ENCODE data around the gene CACNA2D2. TPM values are rescaled to one million over a fixed set of nuclear protein-coding genes. Genes with fewer than 3 reads are reported as not detected.

The CACNA2D2 gene
- total and polyA plus RNA-seq, 2 of the 13 experiments (the other 11 are each of a cell fraction or from before 2014, with no cell fraction given), result not detected

- TF ChIP-seq TRIM24 (CRISPR knock-in tag; IDR thresholded peaks at IDR 0.05) (no peak), ETV6 (CRISPR knock-in tag; conservative IDR thresholded peaks at IDR 0.05) (peak; percentile 90; the same call in 1 of the 2 replicates), ZBTB37 (CRISPR knock-in tag; IDR thresholded peaks at IDR 0.05) (no peak), TEF (CRISPR knock-in tag; IDR thresholded peaks at IDR 0.05) (peak; percentile 68; the same call in 1 of the 2 replicates), NFYB (CRISPR knock-in tag; IDR thresholded peaks at IDR 0.05) (peak; percentile 30), ZNF775 (CRISPR knock-in tag; IDR thresholded peaks at IDR 0.05; ENCODE audit: borderline replicate concordance) (no peak), GTF2F1 (IDR thresholded peaks at IDR 0.05; ENCODE audit: low read length) (no peak), ZNF160 (CRISPR knock-in tag; IDR thresholded peaks at IDR 0.05) (peak; percentile 94), PLSCR1 (CRISPR knock-in tag; IDR thresholded peaks at IDR 0.05; ENCODE audit: borderline replicate concordance) (0 out of 2 replicates have a peak, but pooled peaks have one; percentile 47), ZNF20 (CRISPR knock-in tag; IDR thresholded peaks at IDR 0.05) (peak; percentile 65; the same call in 1 of the 2 replicates), ZFP62 (CRISPR knock-in tag; IDR thresholded peaks at IDR 0.05) (0 out of 2 replicates have a peak, but pooled peaks have one; percentile 80), KLF11 (CRISPR knock-in tag; IDR thresholded peaks at IDR 0.05) (peak; percentile 95), TBL1XR1 (IDR thresholded peaks at IDR 0.05; ENCODE audit: borderline replicate concordance, low read length, partially characterized antibody) (no peak), ZNF75D (CRISPR knock-in tag; IDR thresholded peaks at IDR 0.05; ENCODE audit: borderline replicate concordance) (peak; percentile 55; the same call in 1 of the 2 replicates), TCF7 (IDR thresholded peaks at IDR 0.05; ENCODE audit: low read depth) (no peak), ZNF282 (IDR thresholded peaks at IDR 0.05; ENCODE audit: partially characterized antibody) (no peak), ZNF460 (CRISPR knock-in tag; IDR thresholded peaks at IDR 0.05; ENCODE audit: borderline replicate concordance) (no peak), TBX2 (CRISPR knock-in tag; IDR thresholded peaks at IDR 0.05; ENCODE audit: borderline replicate concordance) (peak; percentile 93), RARA (CRISPR knock-in tag; IDR thresholded peaks at IDR 0.05) (peak; percentile 64; the same call in 1 of the 2 replicates), MED13 (CRISPR knock-in tag; IDR thresholded peaks at IDR 0.05) (peak; percentile 84), ATRX (CRISPR knock-in tag; IDR thresholded peaks at IDR 0.05; ENCODE audit: borderline replicate concordance) (no peak), SALL2 (CRISPR knock-in tag; IDR thresholded peaks at IDR 0.05) (peak; percentile 94), RELA (CRISPR knock-in tag; IDR thresholded peaks at IDR 0.05) (0 out of 2 replicates have a peak, but pooled peaks have one; percentile 41), SALL1 (CRISPR knock-in tag; IDR thresholded peaks at IDR 0.05) (peak; percentile 95), HNRNPLL (IDR thresholded peaks at IDR 0.05; ENCODE audit: low read depth, low read length, poor library complexity, severe bottlenecking) (peak; percentile 58), ZNF605 (CRISPR knock-in tag; IDR thresholded peaks at IDR 0.05) (peak; percentile 90), ZNF17 (CRISPR knock-in tag; IDR thresholded peaks at IDR 0.05) (no peak), MAZ (IDR thresholded peaks at IDR 0.05; ENCODE audit: borderline replicate concordance, low read depth, low read length) (peak; percentile 35; the same call in 1 of the 2 replicates), MAZ (CRISPR knock-in tag; IDR thresholded peaks at IDR 0.05; ENCODE audit: low read depth) (peak; percentile 91), ZNF556 (CRISPR knock-in tag; IDR thresholded peaks at IDR 0.05; ENCODE audit: borderline replicate concordance) (no peak; the same call in 1 of the 2 replicates)
Observed at GRCh38 chr3:50350527-50351322, 152.7 kb downstream of the CACNA2D2 start, which contains the start of the genes CYB561D2 and NPRL2 (continued).

Data from HepG2 (cell line).